Naive B cell (primary cell): ENCODE measurements around the gene CSH2. TPM values are rescaled to one million over a fixed set of nuclear protein-coding genes. Genes with fewer than 3 reads are reported as not detected.
"Not testable (repeated sequence)": the region's sequence is repeated elsewhere in the genome, so short reads cannot be mapped to it uniquely, and the experiment has no call there.

Experiments used
- ATAC-seq, 2 donors: fragments of 150-1000 bp; cut with Tn5 transposase; 2 replicates each; pipeline ENCODE4 v1.10.0; 2021; ENCODE audit warnings: low read depth in 2 of 2, mild to moderate bottlenecking in 2 of 2, moderate library complexity in 2 of 2
- DNase-seq: peaks from one replicate; pipeline ENCODE4 v3.0.0; 2022
- H3K27ac Mint-ChIP-seq, 6 donors: one replicate each; pipeline ENCODE4 v1.8.0; 2020 to 2022; ENCODE audit warnings: mild to moderate bottlenecking in 6 of 6, mixed read lengths in 6 of 6, moderate library complexity in 5 of 6, inconsistent platforms in 2 of 6
- H3K27me3 Mint-ChIP-seq, 3 donors: one replicate each; pipeline ENCODE4 v1.8.0; 2021 to 2022; ENCODE audit warnings: mixed read lengths in 3 of 3, mild to moderate bottlenecking in 1 of 3
- H3K36me3 Mint-ChIP-seq, 2 donors: one replicate each; pipeline ENCODE4 v1.8.0; 2020 to 2022; ENCODE audit warnings: mixed read lengths in 2 of 2, inconsistent platforms in 1 of 2, mild to moderate bottlenecking in 1 of 2
- H3K4me1 Mint-ChIP-seq, 3 donors: one replicate each; pipeline ENCODE4 v1.8.0; 2020 to 2022; ENCODE audit warnings: mixed read lengths in 3 of 3, inconsistent platforms in 1 of 3, mild to moderate bottlenecking in 1 of 3, moderate library complexity in 1 of 3
- H3K4me3 Mint-ChIP-seq, 8 donors: one replicate each; pipeline ENCODE4 v1.8.0; 2020 to 2022; ENCODE audit warnings: mild to moderate bottlenecking in 8 of 8, mixed read lengths in 8 of 8, moderate library complexity in 8 of 8, inconsistent platforms in 2 of 8
- H3K9me3 Mint-ChIP-seq, 7 donors: one replicate each; pipeline ENCODE4 v1.8.0; 2020 to 2022; ENCODE audit warnings: mixed read lengths in 7 of 7, mild to moderate bottlenecking in 5 of 7, inconsistent platforms in 2 of 7, moderate library complexity in 1 of 7
- polyA plus RNA-seq, 6 donors: library from polyadenylated mRNA; unstranded; fragments of 300-500 nt; fragmentation: Illumina TruSeq; gene quantifications; one replicate each; pipeline ENCODE4 v1.2.3, GENCODE V29; 2021; ENCODE audit warnings: low read depth in 6 of 6

CSH2 gene
- not detected for polyA plus RNA-seq

- not testable (repeated sequence) for H3K9me3 Mint-ChIP-seq, DNase-seq, H3K27me3 Mint-ChIP-seq, ATAC-seq, H3K4me1 Mint-ChIP-seq, H3K36me3 Mint-ChIP-seq, H3K4me3 Mint-ChIP-seq, H3K27ac Mint-ChIP-seq
These were observed at the start of gene CSH2 for GRCh38 chr17:63873577-63873976. CSH2 (minus strand) TSS chr17:63873677; CDS start chr17:63873614, 63 bp downstream.

GRCh38 chr17:63922402-63922801, 48.9 kb upstream of the CSH2 start:
- H3K27me3 Mint-ChIP-seq, H3K36me3 Mint-ChIP-seq, H3K9me3 Mint-ChIP-seq: not testable (repeated sequence)
- Mint-ChIP-seq H3K4me3 (peak overlapping the region; percentile 69 to 92 (median 78)), H3K27ac (peak overlapping the region; percentile 93 to 100 (median 96)), H3K4me1 (peaks cover 36 to 92% (median 83%) of the 10 kb centered on the region in 3 donors)
- DNase-seq (peak; percentile 80), ATAC-seq (peak; percentile 73)

GRCh38 chr17:63920779-63921178, 47.3 kb upstream of the CSH2 start:
- not testable (repeated sequence) for H3K27me3 Mint-ChIP-seq, H3K9me3 Mint-ChIP-seq, H3K36me3 Mint-ChIP-seq, ATAC-seq
- Mint-ChIP-seq H3K27ac (peak overlapping the region; percentile 44 to 91 (median 62)), H3K4me3 (peak overlapping the region in 7 of 8 donors; percentile 22 to 77 (median 45)), H3K4me1 (peaks cover 43 to 92% (median 82%) of the 10 kb centered on the region in 3 donors)
- DNase-seq, result peak; percentile 49

GRCh38 chr17:63920050-63920449, 46.6 kb upstream of the CSH2 start:
- ATAC-seq, H3K9me3 Mint-ChIP-seq, H3K36me3 Mint-ChIP-seq, DNase-seq, H3K27me3 Mint-ChIP-seq: not testable (repeated sequence)
- peaks cover 42 to 92% (median 81%) of the 10 kb centered on the region in 3 donors for H3K4me1 Mint-ChIP-seq
- peak overlapping the region; percentile 78 to 91 (median 88) for H3K27ac Mint-ChIP-seq
- H3K4me3 Mint-ChIP-seq, result peak overlapping the region in 7 of 8 donors; percentile 74 to 90 (median 82)

- no peaks in the 10 kb centered on the region for H3K27me3 Mint-ChIP-seq
- no peaks in the 10 kb centered on the region for H3K36me3 Mint-ChIP-seq
- H3K27ac Mint-ChIP-seq, result peak overlapping the region; percentile 58 to 98 (median 92)
- peak overlapping the region; percentile 1 to 90 (median 80) for H3K4me3 Mint-ChIP-seq
- peak; percentile 83 for DNase-seq
- no peaks in the 10 kb centered on the region for H3K9me3 Mint-ChIP-seq
- peak; percentile 37 to 46 for ATAC-seq
- peaks cover 38 to 92% (median 80%) of the 10 kb centered on the region in 3 donors for H3K4me1 Mint-ChIP-seq
These were observed 45.8 kb upstream of the CSH2 start for GRCh38 chr17:63919311-63919723.

GRCh38 chr17:63918789-63919305, 45.4 kb upstream of the CSH2 start, which contains the start of gene GH1:
GH1 (minus strand) TSS chr17:63918839; CDS start chr17:63918776, 63 bp downstream.
- not testable (repeated sequence) for H3K36me3 Mint-ChIP-seq
- peak within 1 kb of the TSS; percentile 1 to 90 (median 80) for H3K4me3 Mint-ChIP-seq

GRCh38 chr17:63918305-63918704, 44.8 kb upstream of the CSH2 start:
- H3K36me3 Mint-ChIP-seq, result no peaks in the 10 kb centered on the region
- DNase-seq (no peak), ATAC-seq (no peak)
- H3K27me3 Mint-ChIP-seq, result no peaks in the 10 kb centered on the region
- no peak overlapping the region for H3K4me3 Mint-ChIP-seq
- no peaks in the 10 kb centered on the region for H3K9me3 Mint-ChIP-seq
- peaks cover 37 to 96% (median 83%) of the 10 kb centered on the region in 3 donors for H3K4me1 Mint-ChIP-seq
- H3K27ac Mint-ChIP-seq, result peak overlapping the region in 3 of 6 donors; percentile 54 to 88 (median 85)

More at GRCh38 chr17:63918789-63919305, 45.4 kb upstream of the CSH2 start, which contains the start of gene GH1:
- Mint-ChIP-seq H3K4me1 (peaks cover 37 to 94% (median 82%) of the 10 kb centered on the region in 3 donors), H3K27ac (peak within 1 kb of the TSS; percentile 58 to 98 (median 92))
- ATAC-seq, H3K9me3 Mint-ChIP-seq, DNase-seq, H3K27me3 Mint-ChIP-seq: not testable (repeated sequence)

GRCh38 chr17:63917646-63918045, 44.2 kb upstream of the CSH2 start:
- Mint-ChIP-seq H3K4me3 (peak overlapping the region in 1 of 8 donors; percentile 22), H3K27ac (peak overlapping the region in 1 of 6 donors; percentile 81), H3K27me3 (no peaks in the 10 kb centered on the region), H3K36me3 (no peaks in the 10 kb centered on the region), H3K4me1 (peaks cover 36 to 96% (median 83%) of the 10 kb centered on the region in 3 donors), H3K9me3 (no peaks in the 10 kb centered on the region)
- DNase-seq (no peak), ATAC-seq (no peak)

- Mint-ChIP-seq H3K4me1 (peaks cover 37 to 96% (median 83%) of the 10 kb centered on the region in 3 donors), H3K4me3 (peak overlapping the region in 1 of 8 donors; percentile 22), H3K27ac (peak overlapping the region in 1 of 6 donors; percentile 73)
- ATAC-seq, H3K36me3 Mint-ChIP-seq, DNase-seq, H3K9me3 Mint-ChIP-seq, H3K27me3 Mint-ChIP-seq: not testable (repeated sequence)
These were observed 43.7 kb upstream of the CSH2 start for GRCh38 chr17:63917206-63917605.

GRCh38 chr17:63916566-63917185, 43.2 kb upstream of the CSH2 start:
- Mint-ChIP-seq H3K4me3 (peak overlapping the region in 5 of 8 donors; percentile 3 to 86 (median 60)), H3K4me1 (peaks cover 38 to 94% (median 84%) of the 10 kb centered on the region in 3 donors), H3K27ac (peak overlapping the region in 3 of 6 donors; percentile 3 to 62 (median 35)), H3K9me3 (no peaks in the 10 kb centered on the region), H3K27me3 (no peaks in the 10 kb centered on the region), H3K36me3 (no peaks in the 10 kb centered on the region)
- DNase-seq (no peak), ATAC-seq (no peak)

GRCh38 chr17:63915753-63916152, 42.3 kb upstream of the CSH2 start:
- H3K9me3 Mint-ChIP-seq, H3K27me3 Mint-ChIP-seq, H3K36me3 Mint-ChIP-seq: not testable (repeated sequence)
- ATAC-seq, result peak; percentile 76 to 78
- DNase-seq, result peak; percentile 62
- Mint-ChIP-seq H3K4me3 (peak overlapping the region; percentile 3 to 86 (median 64)), H3K27ac (peak overlapping the region; percentile 14 to 92 (median 39)), H3K4me1 (peaks cover 42 to 90% (median 84%) of the 10 kb centered on the region in 3 donors)

GRCh38 chr17:63914471-63914870, 41.0 kb upstream of the CSH2 start:
- H3K27ac Mint-ChIP-seq, result peak overlapping the region in 1 of 6 donors; percentile 87
- no peak for ATAC-seq
- H3K27me3 Mint-ChIP-seq, result peaks cover 0 to 4% (median 0%) of the 10 kb centered on the region in 3 donors
- DNase-seq, result no peak
- no peaks in the 10 kb centered on the region for H3K9me3 Mint-ChIP-seq
- H3K4me1 Mint-ChIP-seq, result peaks cover 35 to 78% (median 71%) of the 10 kb centered on the region in 3 donors
- H3K36me3 Mint-ChIP-seq, result no peaks in the 10 kb centered on the region
- peak overlapping the region in 2 of 8 donors; percentile 41 to 43 for H3K4me3 Mint-ChIP-seq

- DNase-seq, result peak; percentile 62
- peaks cover 0 to 4% (median 0%) of the 10 kb centered on the region in 3 donors for H3K27me3 Mint-ChIP-seq
- no peaks in the 10 kb centered on the region for H3K9me3 Mint-ChIP-seq
- peaks cover 29 to 54% (median 51%) of the 10 kb centered on the region in 3 donors for H3K4me1 Mint-ChIP-seq
- H3K27ac Mint-ChIP-seq, result peak overlapping the region in 2 of 6 donors; percentile 51 to 94
- no peak overlapping the region for H3K4me3 Mint-ChIP-seq
- ATAC-seq, result peak; percentile 39 to 54
- H3K36me3 Mint-ChIP-seq, result no peaks in the 10 kb centered on the region
These were observed 38.2 kb upstream of the CSH2 start for GRCh38 chr17:63911657-63912100.
